NCI-H2107 treated with DMSO at 0.1 percent for 48 hours (cell line): Measurements from ENCODE around the gene RDH5.

Experiments used
- DNase-seq: peaks from one replicate; lab custom pipeline; 2025; ENCODE audit not compliant: unreplicated experiment; lab: John Stamatoyannopoulos, UW

Gene RDH5

DNA sequence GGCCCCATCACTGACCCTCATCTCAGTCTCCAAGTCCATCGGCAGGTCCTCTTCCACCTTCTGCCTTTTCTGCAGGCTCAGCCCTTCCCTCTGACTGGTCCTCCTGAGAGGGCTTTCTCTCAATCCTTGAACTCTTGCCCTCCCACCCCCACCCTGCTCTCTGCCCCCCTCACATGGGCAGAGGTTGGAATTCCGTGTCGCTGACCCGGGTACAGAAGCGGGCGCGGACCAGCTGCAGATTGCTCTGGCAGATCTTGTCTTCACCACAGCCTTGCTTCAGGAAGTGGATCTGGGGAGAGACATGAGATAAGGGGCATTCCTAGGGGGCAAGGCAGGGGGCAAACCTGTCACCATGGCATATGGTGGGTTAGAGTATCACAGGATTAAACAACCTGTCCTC, 24.8 kb upstream of the RDH5 start:
- no peak for DNase-seq

DNA sequence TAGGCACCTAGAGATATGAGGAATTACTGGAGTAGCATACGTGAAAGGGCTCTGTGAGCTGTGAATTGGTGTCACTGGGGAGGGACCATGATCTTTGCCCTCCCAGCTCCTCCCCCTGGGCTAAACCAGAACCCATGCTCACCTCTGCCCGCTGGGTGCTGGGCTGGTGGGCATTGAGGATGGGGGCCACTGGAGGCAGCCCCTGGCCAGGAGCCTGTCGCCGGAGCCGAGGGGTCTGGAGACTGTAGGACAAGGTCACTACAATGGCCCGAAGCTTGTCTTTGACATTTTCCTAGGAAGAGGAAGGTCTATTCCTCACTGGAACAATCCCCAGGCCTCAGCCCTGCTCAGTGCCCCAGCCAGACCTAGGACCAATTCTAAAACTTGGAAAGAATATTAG, 24.1 kb upstream of the RDH5 start:
- DNase-seq: no peak

DNA sequence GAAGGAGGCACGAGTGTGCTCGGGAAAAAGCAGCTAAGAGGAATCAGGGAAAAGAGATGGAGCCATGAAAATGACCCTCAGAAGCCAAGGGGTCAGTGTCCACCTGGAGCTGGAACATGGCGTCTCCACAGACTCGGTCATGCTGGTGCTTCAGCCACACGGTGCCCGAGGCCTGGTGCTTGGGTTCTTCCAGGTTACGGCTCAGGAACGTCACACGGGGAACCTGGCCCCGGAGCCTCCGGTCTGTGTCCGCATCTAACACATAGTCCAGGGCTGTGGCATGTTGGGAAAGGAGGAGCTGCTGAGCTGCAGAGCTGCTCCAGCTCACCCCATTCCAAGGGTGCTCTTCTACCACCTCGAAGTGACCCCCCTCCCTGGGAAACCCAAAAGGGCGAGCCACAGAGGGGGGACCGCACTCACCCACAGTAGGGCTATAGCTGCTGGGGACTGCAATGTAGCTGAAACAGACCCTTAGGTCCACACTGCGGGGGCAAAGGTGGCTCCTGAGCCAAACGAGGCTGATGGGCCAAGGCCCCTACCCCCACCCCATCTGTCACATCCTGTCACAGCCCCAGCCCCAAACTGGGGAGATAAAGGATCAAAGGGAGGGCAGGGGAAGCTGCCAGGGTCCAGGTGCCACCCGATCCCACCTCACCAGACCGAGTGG, 23.3 kb upstream of the RDH5 start:
- no peak for DNase-seq

DNA sequence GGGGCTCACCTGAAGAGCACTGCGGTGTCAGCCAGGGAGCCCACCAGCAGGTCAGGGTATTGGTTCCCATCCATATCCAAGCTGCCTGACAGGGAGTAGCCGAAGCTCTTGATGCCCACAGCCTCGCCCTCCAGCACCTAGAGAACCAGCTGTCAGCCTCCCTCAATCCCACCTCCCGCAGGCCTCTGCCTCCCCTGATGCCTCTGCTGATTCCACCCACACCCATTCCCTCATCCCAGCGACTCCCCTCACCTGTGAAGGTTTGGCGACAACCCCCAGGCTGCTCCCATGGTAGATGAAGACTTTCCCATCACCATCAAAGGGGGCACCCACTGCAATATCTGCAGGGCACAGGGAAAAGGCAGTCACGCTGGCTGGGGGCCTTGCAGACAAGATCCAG, 22.5 kb upstream of the RDH5 start:
- DNase-seq: no peak

DNA sequence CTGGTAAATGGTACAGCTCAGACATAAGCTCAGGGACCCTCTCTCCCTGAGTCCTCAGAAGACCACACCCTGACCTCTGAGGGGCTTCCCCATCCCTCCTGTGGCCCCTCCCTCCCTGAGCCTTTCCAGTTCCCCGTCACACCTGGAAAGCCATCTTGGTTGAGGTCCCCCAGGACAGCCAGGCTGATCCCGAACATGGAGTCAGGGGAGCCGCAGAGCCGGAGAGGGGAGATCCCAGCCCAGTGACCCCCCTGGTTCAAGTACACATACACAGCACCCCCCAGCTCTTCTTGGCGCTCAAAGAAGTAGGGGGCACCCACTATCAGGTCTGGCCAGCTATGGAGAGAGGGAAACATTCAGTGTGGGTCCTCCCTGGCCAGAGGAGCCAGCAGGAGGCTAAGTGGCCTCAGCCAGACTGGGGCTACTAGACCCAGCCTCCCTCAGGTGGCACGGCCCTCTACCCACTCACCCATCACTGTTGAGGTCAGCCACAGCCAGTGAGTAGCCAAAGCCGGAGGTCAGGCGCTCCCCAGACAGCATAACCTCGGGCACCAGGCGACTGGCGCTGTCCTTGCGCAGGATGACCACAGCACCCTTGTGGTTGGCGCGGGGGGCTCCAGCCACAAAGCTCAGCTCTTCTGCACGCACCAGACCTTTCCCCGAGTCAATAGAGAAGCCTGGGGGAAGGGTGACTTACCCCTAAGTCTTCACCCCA, 21.8 kb upstream of the RDH5 start:
- DNase-seq: no peak

DNA sequence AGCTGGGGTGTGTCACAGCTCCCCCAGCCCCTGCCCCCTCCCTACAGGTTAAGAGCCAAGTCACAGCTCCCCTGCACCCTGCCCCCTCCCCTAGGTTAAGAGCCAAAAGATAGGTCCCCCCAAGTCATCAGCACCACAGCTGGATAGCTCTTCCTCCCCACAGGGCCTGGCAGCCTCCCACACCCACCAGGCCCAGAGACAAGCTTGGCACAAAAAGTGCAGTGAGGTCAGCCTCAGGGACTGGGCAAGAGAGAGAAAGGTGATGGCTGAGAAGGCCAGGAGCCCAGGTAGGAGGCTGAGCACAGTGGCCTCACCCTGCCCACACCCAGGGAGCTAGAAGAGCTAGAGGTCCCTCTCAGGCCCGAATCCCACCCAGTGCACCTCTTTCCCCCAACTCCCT, 21.2 kb upstream of the RDH5 start:
- DNase-seq: no peak

DNA sequence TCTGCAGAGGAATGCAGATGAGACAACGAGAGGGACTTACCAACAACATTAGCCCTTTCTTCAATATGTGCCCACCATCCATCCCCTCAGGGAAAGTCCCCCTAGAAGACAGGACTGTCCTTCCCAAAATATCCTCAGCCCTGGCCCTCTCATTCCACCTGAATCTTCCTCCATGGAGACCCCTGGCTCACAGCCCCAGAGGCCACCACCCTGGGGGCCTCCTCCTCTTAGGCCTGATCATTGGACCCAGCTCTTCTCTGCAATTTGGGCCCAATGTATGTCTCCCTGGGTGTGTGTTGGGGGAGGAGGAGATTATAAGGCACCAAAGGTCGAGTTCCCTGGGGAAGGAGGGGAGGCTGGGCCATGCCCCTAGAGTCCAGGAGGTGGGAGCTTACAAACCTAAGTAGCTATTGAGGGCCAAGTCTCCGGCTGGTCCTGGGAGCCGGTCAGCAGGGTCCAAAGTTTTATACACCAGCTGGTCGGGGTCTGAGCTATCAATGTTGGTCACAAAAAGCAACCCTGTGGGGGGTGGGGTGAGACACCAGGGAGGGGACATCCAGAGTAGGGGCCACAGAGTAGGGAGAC, 20.6 kb upstream of the RDH5 start:
- no peak for DNase-seq

DNA sequence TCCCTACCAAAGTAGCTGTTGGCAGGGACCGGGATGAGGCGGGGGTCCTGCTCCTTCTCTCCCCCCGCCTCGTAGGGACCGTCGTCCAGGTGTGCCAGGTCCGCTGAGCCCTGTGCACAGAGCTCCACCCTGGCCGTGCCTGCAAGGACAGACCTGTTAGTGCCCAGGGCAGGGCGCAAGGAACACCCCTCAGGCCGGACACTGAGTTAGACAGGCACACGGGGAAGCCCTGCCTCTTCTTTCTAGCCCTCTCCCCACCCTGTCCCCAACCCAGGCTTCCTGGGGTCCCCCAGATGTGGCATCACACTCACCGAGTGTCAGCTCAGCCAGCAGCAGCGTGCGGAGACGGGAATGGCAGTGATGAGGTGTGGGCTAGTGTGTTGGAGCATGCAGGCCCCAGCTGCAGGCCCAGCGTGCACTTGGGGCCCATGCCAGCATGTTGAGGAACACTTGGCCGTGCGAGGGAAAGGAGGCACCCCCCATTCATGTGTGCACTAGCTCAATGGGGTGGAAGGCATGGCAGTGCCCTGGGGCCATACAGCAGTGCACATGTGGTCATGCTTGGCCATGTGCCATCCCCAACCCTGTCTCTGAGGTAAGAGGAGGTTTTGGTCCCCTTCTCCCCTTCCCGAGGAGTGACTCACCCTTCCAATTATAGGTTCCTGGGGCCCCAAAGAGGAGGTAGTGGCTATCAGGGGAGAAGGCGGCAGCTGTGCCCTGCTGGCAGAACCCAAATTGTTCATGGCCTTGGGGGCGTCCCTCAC, 19.8 kb upstream of the RDH5 start:
- no peak for DNase-seq

DNA sequence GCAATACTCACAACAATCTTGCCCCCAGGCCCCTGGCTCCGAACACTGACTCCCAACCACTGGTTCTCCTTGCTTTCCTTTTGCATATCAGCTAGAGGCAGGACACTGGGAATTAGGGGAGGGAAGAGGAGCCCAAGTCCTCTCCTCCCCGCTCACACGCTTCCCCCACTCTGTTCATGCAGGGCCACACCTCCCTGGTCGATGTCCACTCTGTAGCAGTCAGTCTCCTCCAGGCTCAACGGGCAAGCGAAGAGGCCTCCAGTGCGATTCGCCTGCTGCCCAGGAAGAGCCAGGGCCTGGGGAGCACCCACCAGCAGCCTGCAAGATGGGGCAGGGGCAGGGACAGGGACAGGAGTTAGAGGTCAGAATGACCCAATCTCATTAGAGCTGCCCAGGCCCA, 17.3 kb upstream of the RDH5 start:
- no peak for DNase-seq

DNA sequence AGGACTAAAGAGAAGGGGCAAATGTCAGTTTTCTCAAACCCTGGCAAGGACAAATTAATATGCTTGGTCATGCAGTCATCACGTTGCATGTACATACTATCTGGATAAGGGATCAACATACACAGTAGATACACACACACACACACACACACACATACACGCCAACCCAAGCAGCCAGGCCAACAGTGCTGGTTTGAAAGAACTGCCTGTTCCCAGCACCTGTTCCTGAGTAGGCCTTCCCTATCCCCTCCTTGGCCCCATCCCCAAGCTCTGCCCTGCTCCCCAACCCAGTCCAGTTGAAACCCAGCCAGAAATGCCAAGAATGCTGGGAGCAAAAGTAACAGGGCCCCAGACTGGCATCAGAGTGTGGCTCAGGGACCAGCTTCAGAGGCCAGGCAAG, 16.9 kb upstream of the RDH5 start:
- DNase-seq: no peak

DNA sequence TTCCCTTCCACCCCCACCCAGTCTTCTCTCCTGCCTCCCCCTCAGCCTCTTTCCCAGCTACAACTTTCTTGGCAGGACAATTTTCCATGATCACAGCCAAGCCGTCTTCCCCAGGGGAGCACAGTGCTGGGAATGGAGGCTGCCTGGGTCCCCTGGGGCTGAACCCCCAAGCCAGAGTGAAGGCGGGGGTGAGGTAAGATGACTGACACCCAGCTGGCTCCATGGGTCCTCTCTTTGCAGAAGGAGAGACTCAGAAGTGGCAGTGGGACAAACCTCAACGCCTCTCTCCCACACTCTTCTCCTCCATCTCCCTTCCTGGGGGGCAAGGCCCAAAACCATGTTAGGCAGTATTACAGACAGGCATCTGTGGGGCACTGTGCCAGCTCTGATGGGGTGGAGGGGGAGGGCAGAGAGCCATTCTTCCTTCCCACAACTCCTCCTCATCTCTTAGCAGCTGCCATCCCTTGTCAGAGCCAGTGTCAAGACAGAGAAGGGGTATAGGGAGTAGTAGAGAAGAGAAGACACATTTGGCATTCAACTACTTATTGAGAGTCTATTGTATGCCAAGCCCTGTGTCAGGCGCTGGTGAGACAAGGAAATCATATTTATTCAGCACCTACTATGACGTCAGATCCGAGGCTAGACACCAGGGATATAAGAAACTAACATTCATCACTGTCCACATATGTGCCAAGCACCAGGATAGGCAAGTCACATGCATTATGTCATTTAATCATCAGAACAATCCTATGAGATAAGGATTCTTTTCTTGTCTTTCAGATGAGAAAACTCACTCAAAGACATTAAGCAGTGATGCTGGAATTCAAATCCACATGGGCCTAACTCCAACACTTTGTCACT, 16.1 kb upstream of the RDH5 start:
- DNase-seq: no peak

DNA sequence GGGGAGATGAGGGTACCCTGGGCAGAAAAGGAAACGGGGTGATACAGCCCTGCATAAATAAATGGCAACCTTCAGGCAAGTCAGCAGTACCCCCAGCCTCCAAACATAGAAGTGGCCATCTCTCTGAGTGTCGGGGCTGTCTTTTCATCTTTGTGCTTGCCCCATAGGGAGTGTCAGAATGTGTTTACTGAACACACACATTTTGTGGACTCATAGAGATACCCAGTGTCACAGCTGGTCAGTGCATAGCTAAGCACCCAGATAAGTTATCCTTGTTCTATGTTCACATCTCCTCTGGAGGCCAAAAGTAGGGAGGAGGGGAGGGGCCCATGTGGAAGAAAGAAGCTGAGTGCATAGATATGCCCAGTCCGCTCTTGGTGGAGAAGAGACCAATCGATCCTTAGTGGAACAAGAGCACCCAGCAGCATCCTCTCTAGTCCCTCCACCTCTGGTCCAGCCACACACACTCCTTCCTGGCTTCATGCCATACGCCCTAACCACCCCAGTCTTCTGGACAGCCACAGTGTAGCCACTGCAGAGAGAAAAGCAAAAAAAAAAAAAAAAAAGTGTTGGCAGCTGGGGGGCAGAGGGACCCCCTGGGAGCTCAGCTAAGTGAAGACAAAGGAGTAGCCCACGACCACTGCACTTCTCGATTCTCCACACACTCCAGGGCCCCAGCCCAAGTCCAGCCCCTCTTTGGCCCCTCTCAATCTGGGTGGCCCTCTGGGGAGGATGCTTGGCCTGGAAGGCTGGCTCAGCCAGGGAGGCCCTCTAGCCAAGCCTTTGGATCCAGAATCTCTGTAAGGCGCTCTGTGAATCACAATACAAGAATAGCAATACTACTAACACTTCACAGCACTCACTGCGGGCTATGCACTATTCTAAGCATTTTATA, 15.1 kb upstream of the RDH5 start:
- DNase-seq: no peak

DNA sequence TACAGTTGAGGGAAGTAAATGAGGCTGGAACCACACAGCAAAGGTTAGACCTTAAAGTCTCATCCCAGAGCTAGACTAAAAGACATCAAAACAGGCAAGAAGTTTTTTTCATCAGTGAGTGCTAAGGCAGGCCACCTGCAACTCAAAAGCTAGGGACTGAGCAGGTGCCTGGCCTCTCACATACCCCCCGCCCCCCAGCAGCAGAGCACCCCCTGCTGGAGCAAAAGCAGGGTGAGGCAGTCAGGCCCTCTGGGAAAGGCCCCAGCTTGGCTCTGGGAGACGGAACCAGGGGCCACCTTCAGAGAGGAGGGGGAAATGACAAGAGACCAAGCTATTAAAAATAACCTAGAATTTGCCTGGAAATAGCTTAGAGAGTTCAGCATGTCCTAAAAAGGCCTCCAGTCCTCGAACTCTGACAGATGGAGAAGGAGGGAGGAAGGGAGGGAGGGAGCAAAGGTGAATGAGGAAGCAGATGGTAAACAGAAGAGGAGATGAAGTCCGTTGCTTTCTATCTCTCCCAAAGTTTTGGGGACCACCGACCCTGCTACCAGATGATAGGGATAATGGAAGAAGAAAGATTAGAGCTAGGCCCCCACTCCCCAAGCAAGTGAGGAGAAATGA, 14.3 kb upstream of the RDH5 start:
- no peak for DNase-seq

DNA sequence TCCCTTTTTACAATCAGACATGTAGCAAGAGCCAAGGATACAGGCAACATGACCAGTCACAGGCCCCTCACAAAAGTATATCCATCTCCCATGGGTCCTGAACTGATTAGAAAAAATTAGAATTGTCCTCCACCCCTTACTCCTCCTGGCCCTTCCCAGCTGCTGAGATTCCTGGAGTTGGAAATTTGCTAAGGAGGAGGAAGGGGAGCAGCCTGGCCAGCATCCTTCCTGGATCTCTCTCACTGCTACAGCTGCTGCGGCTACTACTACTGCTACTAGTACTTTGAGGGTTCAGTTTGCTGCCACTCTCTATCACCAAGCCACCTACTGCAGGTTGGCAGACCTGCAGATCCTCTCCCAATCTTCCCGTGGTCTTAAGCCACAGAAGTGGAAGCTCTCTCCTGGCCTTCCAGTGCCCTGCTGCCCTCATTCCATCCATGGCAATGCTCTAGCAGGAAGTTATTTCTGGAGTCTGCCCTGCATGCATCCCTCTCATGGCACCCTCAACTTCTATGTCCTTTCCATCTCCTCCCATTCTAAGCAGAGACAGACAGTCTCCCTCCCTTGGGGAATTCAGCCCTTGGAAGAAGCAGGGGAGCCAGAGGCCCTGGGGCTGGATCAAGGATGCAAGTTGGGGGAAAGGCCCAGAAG, 13.5 kb upstream of the RDH5 start:
- no peak for DNase-seq

DNA sequence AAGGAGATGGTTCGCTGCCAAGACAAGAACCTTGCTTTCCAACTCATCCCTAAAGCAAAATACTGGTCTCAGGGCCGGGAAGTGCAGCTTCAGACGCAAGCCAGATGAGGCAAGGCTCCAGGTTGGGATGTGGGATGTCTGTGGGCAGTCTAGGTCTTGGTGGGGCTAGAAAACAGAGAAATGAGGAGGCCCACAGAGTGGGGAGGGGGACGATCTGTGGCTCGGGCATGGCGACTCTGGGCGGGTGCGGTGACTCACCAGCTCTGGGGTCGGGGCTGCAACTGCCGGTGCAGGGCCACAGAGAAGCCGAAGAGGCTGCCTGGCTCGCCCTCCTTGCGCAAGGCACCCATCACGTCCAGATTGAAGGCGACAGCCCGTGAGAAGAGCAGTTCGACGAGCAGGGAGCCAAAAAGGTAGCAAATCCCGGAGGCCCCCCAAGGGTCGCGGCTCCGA, 12.9 kb upstream of the RDH5 start:
- no peak for DNase-seq

DNA sequence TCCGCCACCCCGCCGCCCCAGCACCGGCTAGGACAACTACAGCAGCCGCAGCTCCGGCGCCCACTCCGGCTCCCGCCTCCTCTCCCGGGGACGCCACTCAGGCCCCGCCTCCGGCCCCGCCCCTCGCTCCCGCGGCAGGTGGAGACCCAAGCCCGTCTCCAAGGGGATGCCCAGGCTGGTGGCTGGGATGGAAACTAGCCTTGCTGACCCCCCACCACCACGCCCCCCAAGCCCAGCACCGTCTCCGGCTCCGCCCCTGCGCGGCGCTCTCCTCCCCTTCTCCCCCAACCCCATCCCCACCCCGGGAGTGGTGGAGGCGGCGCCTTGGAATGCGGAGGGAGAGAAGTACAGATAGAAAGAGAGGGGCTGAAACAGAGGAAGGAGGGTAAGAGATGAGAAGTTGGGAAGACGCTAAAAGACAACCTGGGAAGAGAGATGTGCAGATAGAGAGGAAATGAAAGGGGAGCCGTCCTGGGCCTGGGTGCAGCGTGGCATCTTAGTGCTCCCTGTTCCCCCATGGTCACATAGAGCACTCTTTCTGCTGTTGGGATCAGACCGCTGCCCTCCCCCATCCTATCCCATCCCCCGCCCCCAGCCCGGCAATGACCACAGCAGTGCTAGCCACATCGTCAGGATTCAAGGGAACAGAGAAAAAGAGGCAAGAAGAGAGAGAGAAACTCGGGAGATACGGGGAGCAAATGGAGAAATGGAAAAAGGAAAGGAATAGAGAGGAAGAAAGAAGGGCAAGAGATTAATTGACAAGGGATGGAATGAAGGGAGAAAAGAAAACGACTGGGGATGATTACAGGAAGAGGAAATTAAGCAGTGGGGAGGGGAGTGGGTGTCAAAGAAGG, 12.1 kb upstream of the RDH5 start, which contains the start of gene ITGA7:
TSS of gene ITGA7 (minus strand) at position 64 of the 854 bp plus-strand sequence. CDS start 222 bp downstream, outside the sequence.
- no peak for DNase-seq

DNA sequence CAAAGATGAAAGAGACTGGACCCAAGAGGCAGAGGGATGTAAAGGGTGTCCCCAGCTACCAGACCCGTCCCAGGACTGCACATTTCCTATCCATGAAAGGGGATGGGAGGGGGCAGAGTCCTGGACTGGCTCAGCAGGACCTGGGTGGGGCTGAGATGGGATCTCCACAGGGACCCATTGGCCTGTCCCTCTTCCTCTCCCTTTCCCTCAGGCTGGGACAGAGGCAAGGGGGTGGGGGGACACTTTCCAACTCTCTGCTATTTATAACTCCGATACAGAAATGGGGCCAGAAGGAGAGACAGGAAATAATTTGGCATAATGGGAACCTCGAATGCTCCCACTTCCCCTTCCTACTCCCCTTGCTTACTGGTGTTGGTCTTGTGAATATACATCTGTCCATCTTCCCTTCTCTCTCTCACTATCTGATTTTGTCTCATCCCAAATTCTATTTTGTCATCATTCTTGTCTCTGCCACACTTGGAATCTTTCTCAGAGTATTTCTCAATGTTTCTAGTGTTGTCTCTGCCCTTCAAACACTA, 11.4 kb upstream of the RDH5 start:
- no peak for DNase-seq
